Astrocyte of the cerebellum (primary cell): ENCODE results near the gene GARNL3.
A peak's percentile ranks its signal among the peaks of the same experiment; 100 is the strongest.

Experiments used
- DNase-seq: peaks from one replicate; pipeline ENCODE4 v3.0.0-alpha.2; 2011; ENCODE audit warnings: low read depth
- H3K4me3 ChIP-seq: 2 replicates; pipeline ENCODE4 v1.5.1; 2011; ENCODE audit warnings: mild to moderate bottlenecking, low read depth, low read length, moderate library complexity
- in situ Hi-C: cut with HindIII; loops from 2 replicates; pipeline ENCODE4 v1.10.0; 2017; ENCODE audit warnings: low sequenced_read_pairs
- TF ChIP-seq, protein P1 (sequence below): IDR thresholded peaks from 2 replicates; pipeline ENCODE4 v1.5.1; 2012; ENCODE audit warnings: low read length, low read depth, moderate library complexity, mild to moderate bottlenecking; ENCODE audit errors: missing control alignments

GARNL3 gene

DNA sequence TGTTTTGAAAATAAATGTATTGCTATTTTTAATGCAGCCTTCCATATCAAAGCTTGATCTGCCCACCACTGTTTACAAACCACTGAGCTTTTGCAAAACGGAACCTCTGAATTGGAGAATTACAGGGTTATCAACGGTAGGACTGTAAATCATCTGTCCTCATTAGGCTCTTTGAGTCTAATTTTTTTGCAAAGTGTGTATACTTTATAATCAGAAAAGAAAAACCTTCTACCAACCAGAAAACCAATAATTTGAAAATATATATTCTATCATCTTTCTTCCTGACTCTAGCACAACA lies 125.6 kb downstream of the GARNL3 start:
- DNase-seq, result no peak
- in situ Hi-C loops, result loop anchor here (5.0 kb wide), 1 partner anchor 53 kb away; no protein-coding TSS in a partner anchor
- H3K4me3 ChIP-seq, result no peak overlapping the region
- TF ChIP-seq, protein P1, sequence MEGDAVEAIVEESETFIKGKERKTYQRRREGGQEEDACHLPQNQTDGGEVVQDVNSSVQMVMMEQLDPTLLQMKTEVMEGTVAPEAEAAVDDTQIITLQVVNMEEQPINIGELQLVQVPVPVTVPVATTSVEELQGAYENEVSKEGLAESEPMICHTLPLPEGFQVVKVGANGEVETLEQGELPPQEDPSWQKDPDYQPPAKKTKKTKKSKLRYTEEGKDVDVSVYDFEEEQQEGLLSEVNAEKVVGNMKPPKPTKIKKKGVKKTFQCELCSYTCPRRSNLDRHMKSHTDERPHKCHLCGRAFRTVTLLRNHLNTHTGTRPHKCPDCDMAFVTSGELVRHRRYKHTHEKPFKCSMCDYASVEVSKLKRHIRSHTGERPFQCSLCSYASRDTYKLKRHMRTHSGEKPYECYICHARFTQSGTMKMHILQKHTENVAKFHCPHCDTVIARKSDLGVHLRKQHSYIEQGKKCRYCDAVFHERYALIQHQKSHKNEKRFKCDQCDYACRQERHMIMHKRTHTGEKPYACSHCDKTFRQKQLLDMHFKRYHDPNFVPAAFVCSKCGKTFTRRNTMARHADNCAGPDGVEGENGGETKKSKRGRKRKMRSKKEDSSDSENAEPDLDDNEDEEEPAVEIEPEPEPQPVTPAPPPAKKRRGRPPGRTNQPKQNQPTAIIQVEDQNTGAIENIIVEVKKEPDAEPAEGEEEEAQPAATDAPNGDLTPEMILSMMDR, result no peak

DNA sequence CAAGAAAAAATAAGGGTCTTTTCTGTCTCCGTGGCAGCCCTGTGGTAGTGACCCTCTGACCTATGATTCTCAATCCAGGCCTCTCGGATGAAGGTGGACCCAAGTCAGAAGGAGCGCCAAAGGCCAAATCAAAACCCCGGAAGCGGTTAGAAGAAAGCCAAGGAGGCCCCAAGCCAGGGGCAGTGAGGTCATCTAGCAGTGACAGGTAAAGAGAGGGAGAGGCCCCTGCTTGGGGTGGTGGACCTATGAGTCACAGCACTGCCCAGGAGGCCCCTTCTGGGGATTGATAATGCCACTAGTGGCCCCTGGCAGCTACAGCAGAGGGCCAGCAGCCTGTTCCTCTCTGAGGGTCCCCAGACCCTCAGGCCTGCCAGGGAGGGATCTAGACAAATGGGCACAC lies 126.0 kb downstream of the GARNL3 start:
- in situ Hi-C loops, result loop anchor here (5.0 kb wide), 1 partner anchor 53 kb away; no protein-coding TSS in a partner anchor
- DNase-seq, result no peak
- no peak overlapping the region for H3K4me3 ChIP-seq
- TF ChIP-seq, protein P1, result no peak

DNA sequence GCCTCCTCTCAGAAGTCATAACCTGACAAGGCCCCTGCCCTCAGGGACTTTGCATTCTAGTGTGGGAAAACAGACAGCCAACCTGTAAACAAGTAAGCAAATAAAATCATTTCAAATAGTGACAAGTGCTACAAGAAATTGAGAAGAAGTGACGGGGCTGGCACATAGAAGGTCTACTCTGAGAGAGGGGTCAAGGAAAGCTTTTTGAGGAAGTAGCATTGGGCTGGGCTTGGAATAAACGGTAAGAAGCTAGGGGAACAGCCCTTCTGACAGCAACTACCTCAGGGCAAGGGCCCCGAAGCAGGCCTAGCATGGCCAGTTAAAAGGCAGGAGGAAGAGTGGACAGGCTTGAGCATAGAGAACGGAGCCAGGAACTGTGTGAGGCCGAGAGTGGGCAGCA lies 127.6 kb downstream of the GARNL3 start:
- TF ChIP-seq, protein P1, result no peak
- DNase-seq, result no peak
- no peak overlapping the region for H3K4me3 ChIP-seq
- in situ Hi-C loops, result loop anchor here (5.0 kb wide), 1 partner anchor 55 kb away; no protein-coding TSS in a partner anchor

DNA sequence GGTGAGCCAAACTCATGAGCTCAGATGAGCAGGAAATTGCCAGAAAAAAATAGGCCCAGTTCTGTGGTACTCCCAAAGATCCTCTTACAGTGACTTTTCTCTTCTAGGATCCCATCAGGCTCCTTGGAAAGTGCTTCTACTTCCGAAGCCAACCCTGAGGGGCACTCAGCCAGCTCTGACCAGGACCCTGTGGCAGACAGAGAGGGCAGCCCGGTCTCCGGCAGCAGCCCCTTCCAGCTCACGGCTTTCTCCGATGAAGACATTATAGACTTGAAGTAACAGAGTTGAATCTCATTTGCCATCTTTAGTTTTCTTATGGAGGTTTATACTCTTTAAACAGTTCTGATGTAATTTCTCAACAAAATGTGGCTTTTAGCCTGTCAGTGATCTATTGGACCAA lies 128.4 kb downstream of the GARNL3 start:
- DNase-seq, result no peak
- TF ChIP-seq, protein P1, result no peak
- in situ Hi-C loops, result loop anchor here (5.0 kb wide), 1 partner anchor 56 kb away; no protein-coding TSS in a partner anchor
- H3K4me3 ChIP-seq, result no peak overlapping the region

DNA sequence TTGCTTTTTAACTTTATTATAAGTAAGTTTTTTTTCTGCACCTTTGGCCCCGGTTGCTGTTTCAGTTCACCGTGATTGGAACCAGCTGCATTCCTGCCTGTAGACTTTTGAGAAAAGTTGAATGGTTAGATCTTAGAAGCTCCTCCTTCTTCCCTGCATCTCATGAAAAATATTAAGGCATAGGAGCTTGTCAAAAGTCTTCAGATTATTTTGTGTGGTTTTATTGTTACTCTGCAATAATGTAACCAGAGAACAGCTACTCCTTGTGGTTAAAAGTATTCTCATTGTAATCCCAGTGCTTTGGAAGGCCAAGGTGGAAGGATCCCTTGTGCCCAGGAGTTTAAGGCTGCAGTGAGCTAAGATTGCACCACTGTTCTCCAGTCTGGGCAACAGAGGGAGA lies 129.1 kb downstream of the GARNL3 start:
- in situ Hi-C loops, result loop anchor here (5.0 kb wide), 1 partner anchor 56 kb away; no protein-coding TSS in a partner anchor
- no peak for DNase-seq
- no peak overlapping the region for H3K4me3 ChIP-seq
- TF ChIP-seq, protein P1, result peak; percentile 26

DNA sequence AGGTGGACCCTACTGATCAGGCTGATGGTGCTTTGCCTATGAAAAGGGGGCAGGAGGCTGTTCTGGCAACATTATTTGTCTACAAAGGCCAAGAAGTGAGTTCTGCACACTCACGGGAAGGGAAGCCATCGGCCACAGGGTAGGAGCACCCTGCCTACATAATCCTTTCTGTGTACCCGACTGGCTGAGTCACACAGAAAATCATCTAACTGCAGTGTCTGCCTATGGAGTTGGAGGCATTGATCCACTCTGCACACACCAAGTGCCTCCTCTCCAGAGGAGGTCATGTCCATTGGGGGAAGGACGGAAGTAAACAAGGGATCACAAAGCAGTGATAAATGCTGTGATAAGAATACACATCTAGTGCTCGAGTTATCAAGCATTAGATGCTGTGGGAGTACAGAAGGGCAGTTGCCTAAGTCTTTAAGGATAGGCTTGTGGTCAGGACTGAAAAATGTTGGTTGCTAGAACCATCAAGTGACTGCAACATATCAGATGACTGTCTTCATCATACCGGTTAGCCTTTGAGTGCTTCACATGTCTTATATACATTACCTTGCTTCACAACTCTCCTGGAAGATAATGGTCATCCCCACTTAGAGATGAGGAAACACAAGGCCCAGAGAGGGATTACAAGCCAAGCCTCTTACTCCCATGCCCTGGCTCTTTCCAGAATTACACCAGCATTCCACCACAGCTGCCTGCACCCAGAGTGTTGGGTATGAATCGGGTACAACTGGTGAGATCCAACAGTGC lies 131.1 kb downstream of the GARNL3 start:
- in situ Hi-C loops, result no loop called here
- no peak for DNase-seq
- TF ChIP-seq, protein P1, result no peak
- H3K4me3 ChIP-seq, result no peak overlapping the region
